ENCODE measurements around the gene ATP5IF1. TPM values are rescaled to one million over a fixed set of nuclear protein-coding genes. Genes with fewer than 3 reads are reported as not detected.
A peak's percentile ranks its signal among the peaks of the same experiment; 100 is the strongest.

Gene ATP5IF1
- polyA plus RNA-seq, 1 experiment = 168 TPM

GRCh38 chr1:28209700-28210099 lies 26.2 kb upstream of the ATP5IF1 start:
- no peak overlapping the region for H3K4me3 ChIP-seq (ENCODE audit: low read depth, low read length)
- POLR2A ChIA-PET = no interaction called here
- CTCF ChIA-PET = interaction anchor here (0.6 to 7.5 kb wide), 24 partner anchors 10 to 353 kb away, joined by 3 to 134 read pairs (median 5); partner anchors contain the start of gene EYA3
- peaks cover 6% of the 10 kb centered on the region for H3K36me3 ChIP-seq (ENCODE audit: control insufficient read depth, insufficient read depth, low read length)
- DNase-seq (ENCODE audit: low read depth) = no peak
- no peaks in the 10 kb centered on the region for H3K27me3 ChIP-seq (ENCODE audit: control insufficient read depth, insufficient read depth, low read length)
- TF ChIP-seq CTCF (IDR thresholded peaks at IDR 0.05; ENCODE audit: insufficient read depth, low read depth, low read length) = no peak

- H3K27me3 ChIP-seq (ENCODE audit: control insufficient read depth, insufficient read depth, low read length) = no peaks in the 10 kb centered on the region
- H3K36me3 ChIP-seq (ENCODE audit: control insufficient read depth, insufficient read depth, low read length) = peaks cover 6% of the 10 kb centered on the region
- H3K4me3 ChIP-seq (ENCODE audit: low read depth, low read length) = no peak overlapping the region
- ChIA-PET POLR2A (no interaction called here), CTCF (interaction anchor here (1.1 to 7.5 kb wide), 3 partner anchors 13 to 123 kb away, joined by 3 to 134 read pairs (median 3); partner anchors contain the start of gene EYA3)
- no peak for TF ChIP-seq CTCF (IDR thresholded peaks at IDR 0.05; ENCODE audit: insufficient read depth, low read depth, low read length)
- DNase-seq (ENCODE audit: low read depth) = no peak
Measured at GRCh38 chr1:28213315-28213714, 22.6 kb upstream of the ATP5IF1 start.

DNA sequence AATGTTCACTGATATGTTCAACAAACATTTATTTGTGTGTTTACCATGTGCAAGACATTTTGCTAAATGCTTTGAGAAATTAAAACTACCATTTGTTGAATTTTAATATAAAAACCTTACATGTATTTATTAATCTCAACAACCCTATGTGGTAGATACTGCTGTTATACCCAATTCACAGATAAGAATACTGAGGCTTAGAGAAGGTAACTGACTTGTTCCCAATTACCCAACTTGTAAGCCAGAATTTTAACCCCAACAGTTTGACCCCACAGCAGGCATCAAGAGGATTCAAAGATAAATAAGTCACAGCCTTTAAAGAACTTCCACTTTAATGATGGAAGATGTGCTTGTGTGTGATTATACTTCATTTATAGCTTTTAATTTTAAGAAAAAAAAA lies 6.8 kb upstream of the ATP5IF1 start:
- no peak overlapping the region for H3K4me3 ChIP-seq (ENCODE audit: low read depth, low read length)
- ChIA-PET CTCF (no interaction called here), POLR2A (no interaction called here)
- H3K36me3 ChIP-seq (ENCODE audit: control insufficient read depth, insufficient read depth, low read length) = peaks cover 6% of the 10 kb centered on the region; the same call in 1 of the 2 replicates
- no peak for TF ChIP-seq CTCF (IDR thresholded peaks at IDR 0.05; ENCODE audit: insufficient read depth, low read depth, low read length)
- no peaks in the 10 kb centered on the region for H3K27me3 ChIP-seq (ENCODE audit: control insufficient read depth, insufficient read depth, low read length)
- no peak for DNase-seq (ENCODE audit: low read depth)

DNA sequence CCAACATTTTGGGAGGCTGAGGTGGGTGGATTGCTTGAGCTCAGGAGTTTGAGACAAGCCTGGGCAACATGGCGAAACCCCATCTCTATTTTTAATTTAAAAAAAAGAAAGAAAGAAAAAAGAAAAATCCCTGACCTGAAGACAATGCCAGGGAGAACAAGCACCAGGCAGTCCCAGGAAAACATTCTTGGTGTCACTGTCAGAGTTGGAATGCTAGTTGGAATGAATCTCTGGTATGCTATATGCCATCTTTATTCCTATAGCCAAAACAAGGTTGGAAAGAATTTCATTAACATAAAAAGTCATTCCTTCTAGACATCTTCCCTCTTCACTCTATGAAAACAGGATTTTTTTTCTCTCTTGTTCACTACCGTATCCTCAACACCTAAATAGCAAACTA lies 5.9 kb upstream of the ATP5IF1 start:
- Histone ChIP-seq H3K36me3 (ENCODE audit: control insufficient read depth, insufficient read depth, low read length) (peaks cover 5% of the 10 kb centered on the region; the same call in 1 of the 2 replicates), H3K27me3 (ENCODE audit: control insufficient read depth, insufficient read depth, low read length) (no peaks in the 10 kb centered on the region), H3K4me3 (ENCODE audit: low read depth, low read length) (no peak overlapping the region)
- ChIA-PET POLR2A (interaction anchor here (0.7 kb wide), 1 partner anchor 381 kb away, joined by 4 read pairs; no protein-coding TSS in a partner anchor), CTCF (no interaction called here)
- TF ChIP-seq CTCF (IDR thresholded peaks at IDR 0.05; ENCODE audit: insufficient read depth, low read depth, low read length) = no peak
- no peak for DNase-seq (ENCODE audit: low read depth)

DNA sequence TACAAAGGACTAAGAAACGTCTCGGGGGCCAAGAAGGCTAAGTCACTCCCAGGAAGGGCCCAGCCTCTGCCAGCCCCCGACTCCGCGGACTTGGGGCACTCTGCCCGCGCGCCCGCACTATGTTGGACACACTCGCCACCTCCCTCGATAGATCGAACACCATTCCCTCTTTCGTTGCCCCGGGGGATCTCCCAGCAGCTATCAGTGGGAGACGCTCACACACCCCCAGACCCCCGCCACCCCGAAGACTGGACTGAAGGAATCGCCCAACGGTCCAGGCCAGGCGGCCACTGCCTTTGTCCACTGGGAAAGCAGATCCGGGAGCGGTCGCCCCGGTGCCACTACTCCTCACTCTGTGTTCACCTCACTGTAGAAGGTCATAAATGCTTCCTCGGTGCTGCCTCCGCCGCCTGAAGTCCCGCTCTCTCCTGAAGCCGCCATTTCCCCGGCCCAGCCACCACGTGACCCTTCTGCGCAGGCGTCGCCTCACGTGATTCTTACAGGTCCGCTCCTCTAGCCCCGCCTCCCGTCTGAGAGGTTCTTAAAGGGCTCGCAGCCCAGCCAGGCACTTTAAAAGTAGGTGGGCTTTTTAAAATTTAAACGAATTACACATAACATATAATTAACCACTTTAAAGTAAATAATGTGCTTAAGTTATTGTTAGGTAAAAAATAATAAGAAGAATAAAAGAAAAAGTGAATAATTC lies 3.2 kb upstream of the ATP5IF1 start, which contains the start of gene DNAJC8:
TSS of gene DNAJC8 (minus strand) at position 472 of the 706 bp plus-strand sequence. CDS start at position 441, 31 bp downstream.
- TF ChIP-seq CTCF (IDR thresholded peaks at IDR 0.05; ENCODE audit: insufficient read depth, low read depth, low read length) = no peak
- Histone ChIP-seq H3K27me3 (ENCODE audit: control insufficient read depth, insufficient read depth, low read length) (no peaks in the 10 kb centered on the region), H3K4me3 (ENCODE audit: low read depth, low read length) (peak within 1 kb of the TSS; percentile 76), H3K36me3 (ENCODE audit: control insufficient read depth, insufficient read depth, low read length) (no peaks in the 10 kb centered on the region; the same call in 1 of the 2 replicates)
- ChIA-PET POLR2A (no interaction called here), CTCF (interaction anchor here (1.9 kb wide), 1 partner anchor 17 kb away, joined by 4 read pairs; no protein-coding TSS in a partner anchor)
- no peak for DNase-seq (ENCODE audit: low read depth)
